Fibroblast of lung (primary cell): ENCODE results near the gene NT5E. TPM values are rescaled to one million over a fixed set of nuclear protein-coding genes. Genes with fewer than 3 reads are reported as not detected.

Experiments
- DNase-seq, 2 donors: peaks; one replicate each; pipeline versions ENCODE4 v3.0.0 to v3.0.0-alpha.2; 2010; ENCODE audit warnings: low read depth in 2 of 2
- H2AFZ ChIP-seq: 2 replicates; pipeline ENCODE4 v1.5.1; 2012; ENCODE audit warnings: low read length, control low read depth, inconsistent platforms
- H3K27ac ChIP-seq: 2 replicates; pipeline ENCODE4 v1.5.1; 2011; ENCODE audit warnings: low read length, control low read depth; ENCODE audit not compliant: insufficient read depth
- H3K27me3 ChIP-seq: 2 replicates; pipeline ENCODE4 v1.5.1; 2011; ENCODE audit warnings: mild to moderate bottlenecking, low read length; ENCODE audit not compliant: control insufficient read depth, insufficient read depth
- H3K36me3 ChIP-seq: 2 replicates; pipeline ENCODE4 v1.5.1; 2011; ENCODE audit warnings: low read length; ENCODE audit not compliant: control insufficient read depth, insufficient read depth
- H3K4me1 ChIP-seq: 2 replicates; pipeline ENCODE4 v1.5.1; 2011; ENCODE audit warnings: low read length; ENCODE audit not compliant: control insufficient read depth, insufficient read depth; ENCODE audit errors: extremely low read depth
- H3K4me2 ChIP-seq: 2 replicates; pipeline ENCODE4 v1.5.1; 2011; ENCODE audit warnings: low read length, control low read depth; ENCODE audit not compliant: insufficient read depth; ENCODE audit errors: extremely low read depth
- H3K4me3 ChIP-seq, 4 experiments: fragments of 200-600 bp in 1 of 4; sonication (generic) in 1 of 4; replicated peaks in 1 of 4; 2 replicates each; pipeline ENCODE4 v1.5.1; 2011 to 2016; ENCODE audit warnings: low read length in 4 of 4, low read depth in 3 of 4, mild to moderate bottlenecking in 3 of 4, control low read depth in 2 of 4, inconsistent platforms in 1 of 4, mixed read lengths in 1 of 4; ENCODE audit not compliant: insufficient read depth in 1 of 4; ENCODE audit errors: control extremely low read depth in 1 of 4
- H3K79me2 ChIP-seq: 2 replicates; pipeline ENCODE4 v1.5.1; 2012; ENCODE audit warnings: mild to moderate bottlenecking, low read length, inconsistent platforms; ENCODE audit not compliant: control insufficient read depth, insufficient read depth
- H3K9ac ChIP-seq: 2 replicates; pipeline ENCODE4 v1.5.1; 2011; ENCODE audit warnings: mild to moderate bottlenecking, low read length, control low read depth; ENCODE audit not compliant: insufficient read depth
- H3K9me3 ChIP-seq: 2 replicates; pipeline ENCODE4 v1.5.1; 2012; ENCODE audit warnings: low read depth, low read length; ENCODE audit not compliant: control insufficient read depth, insufficient read depth
- H4K20me1 ChIP-seq: 2 replicates; pipeline ENCODE4 v1.5.1; 2011; ENCODE audit warnings: low read length; ENCODE audit not compliant: control insufficient read depth, insufficient read depth; ENCODE audit errors: extremely low read depth
- CTCF ChIP-seq, 2 donors: IDR thresholded peaks in 1 of 2; conservative IDR thresholded peaks in 1 of 2; 1 replicate in 1 of 2; 2 replicates in 1 of 2; pipeline ENCODE4 v1.5.1; 2011 to 2012; ENCODE audit warnings: low read length in 2 of 2, control low read depth in 1 of 2, inconsistent platforms in 1 of 2, low read depth in 1 of 2, mild to moderate bottlenecking in 1 of 2
- EZH2 ChIP-seq: IDR thresholded peaks from 2 replicates; pipeline ENCODE4 v1.5.1; 2012; ENCODE audit warnings: low read length, control low read depth, mild to moderate bottlenecking; ENCODE audit errors: missing control alignments
- polyA plus RNA-seq, 2 donors: library from polyadenylated mRNA; depleted of rRNA in 1 of 2; stranded (reverse) in 1 of 2; unstranded in 1 of 2; fragments of >200 nt; gene quantifications; 2 replicates each; pipeline ENCODE4 v1.2.1, GENCODE V29; 2011 to 2012; ENCODE audit warnings: missing spikeins in 1 of 2
- total RNA-seq: library from RNA; depleted of rRNA; stranded (reverse); fragments of >200 nt; gene quantifications from 2 replicates; pipeline ENCODE4 v1.2.1, GENCODE V29; 2014

The NT5E gene
- total and polyA plus RNA-seq, 2 donors (not counting 1 experiment from before 2014, with no cell fraction given): 217 to 257 TPM

- no peaks in the 10 kb centered on the region for H3K27me3 ChIP-seq
- H2AFZ ChIP-seq: no peak overlapping the region
- DNase-seq: no peak
- H3K36me3 ChIP-seq: no peaks in the 10 kb centered on the region
- no peak overlapping the region for H3K4me3 ChIP-seq
- peaks cover 25% of the 10 kb centered on the region for H3K4me1 ChIP-seq
- H3K4me2 ChIP-seq: no peak overlapping the region
- H3K9ac ChIP-seq: no peak overlapping the region
- TF ChIP-seq EZH2: no peak
- TF ChIP-seq CTCF (conservative IDR thresholded peaks at IDR 0.05 in 1 of 2, IDR thresholded peaks at IDR 0.05 in 1 of 2; ENCODE audit: low read depth in 1 of 2, low read length in 2 of 2): no peak
- no peaks in the 10 kb centered on the region for H3K79me2 ChIP-seq
- no peaks in the 10 kb centered on the region for H4K20me1 ChIP-seq
- H3K9me3 ChIP-seq: no peaks in the 10 kb centered on the region
- H3K27ac ChIP-seq: peak overlapping the region; percentile 9
Measured at GRCh38 chr6:85406641-85407075, 43.2 kb upstream of the NT5E start.

DNA sequence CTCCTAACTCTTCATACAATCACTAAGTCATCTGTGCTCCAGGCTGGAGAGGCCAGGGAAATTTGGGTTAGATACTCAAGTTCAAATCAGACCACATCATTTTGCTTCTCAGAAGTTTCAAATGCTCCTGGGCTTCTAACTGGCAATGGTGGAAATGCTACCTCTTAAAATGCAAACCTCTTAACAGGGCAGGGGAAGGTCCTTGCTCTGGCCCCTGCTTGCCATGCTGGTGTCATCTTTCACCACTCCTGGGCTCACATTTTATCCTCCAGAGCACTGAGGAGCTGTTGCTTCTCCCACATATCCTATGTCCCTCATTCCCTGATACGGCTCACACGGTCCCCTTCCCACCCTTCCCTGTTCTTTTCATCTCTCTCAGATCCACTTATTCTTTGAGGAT lies 41.8 kb upstream of the NT5E start:
- TF ChIP-seq EZH2 (no peak), CTCF (conservative IDR thresholded peaks at IDR 0.05 in 1 of 2, IDR thresholded peaks at IDR 0.05 in 1 of 2; ENCODE audit: low read depth in 1 of 2, low read length in 2 of 2) (no peak)
- H3K27ac ChIP-seq: no peak overlapping the region
- no peak overlapping the region for H2AFZ ChIP-seq

DNA sequence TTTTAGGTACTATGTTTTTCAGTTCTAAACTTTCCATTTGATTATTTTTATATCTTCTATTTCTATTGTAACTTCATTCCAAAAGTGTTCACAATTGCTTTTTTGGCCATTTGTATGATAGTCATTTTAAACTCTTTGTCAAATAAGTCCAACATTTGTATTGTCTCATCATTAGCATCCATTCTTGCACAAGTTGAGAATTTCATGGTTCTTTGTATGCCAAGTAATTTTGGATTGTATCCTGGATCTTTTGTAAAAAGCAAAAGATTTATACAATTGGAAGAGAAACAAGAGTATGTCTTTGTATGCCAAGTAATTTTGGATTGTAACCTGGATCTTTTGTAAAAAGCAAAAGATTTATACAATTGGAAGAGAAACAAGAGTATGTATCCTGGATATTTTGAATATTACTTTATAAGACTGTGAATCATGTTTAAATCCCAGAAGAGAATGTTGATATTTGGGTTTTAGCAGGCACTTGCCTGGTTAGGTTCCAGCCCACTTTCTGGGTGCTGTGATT lies 36.9 kb upstream of the NT5E start:
- H3K4me2 ChIP-seq: no peak overlapping the region
- H3K79me2 ChIP-seq: no peaks in the 10 kb centered on the region
- TF ChIP-seq CTCF (conservative IDR thresholded peaks at IDR 0.05 in 1 of 2, IDR thresholded peaks at IDR 0.05 in 1 of 2; ENCODE audit: low read depth in 1 of 2, low read length in 2 of 2) (no peak), EZH2 (no peak)
- peaks cover 15% of the 10 kb centered on the region for H3K4me1 ChIP-seq
- H3K9me3 ChIP-seq: no peaks in the 10 kb centered on the region
- no peak overlapping the region for H3K9ac ChIP-seq
- H3K4me3 ChIP-seq: no peak overlapping the region
- H2AFZ ChIP-seq: no peak overlapping the region
- no peaks in the 10 kb centered on the region for H3K27me3 ChIP-seq
- H4K20me1 ChIP-seq: no peaks in the 10 kb centered on the region
- DNase-seq: no peak
- H3K36me3 ChIP-seq: no peaks in the 10 kb centered on the region
- H3K27ac ChIP-seq: no peak overlapping the region

More for the DNA sequence above, 41.8 kb upstream of the NT5E start:
- H3K27me3 ChIP-seq: no peaks in the 10 kb centered on the region
- H3K79me2 ChIP-seq: no peaks in the 10 kb centered on the region
- no peak overlapping the region for H3K9ac ChIP-seq
- H3K9me3 ChIP-seq: no peaks in the 10 kb centered on the region
- H3K4me3 ChIP-seq: no peak overlapping the region
- H4K20me1 ChIP-seq: no peaks in the 10 kb centered on the region
- DNase-seq: no peak
- H3K4me2 ChIP-seq: no peak overlapping the region
- H3K36me3 ChIP-seq: no peaks in the 10 kb centered on the region
- H3K4me1 ChIP-seq: peaks cover 18% of the 10 kb centered on the region
